CD4-positive, alpha-beta T cell treated with Interleukin-2 at 100 ng/mL for 4 hours (primary cell): ENCODE results near the gene AQR.
"Not testable (repeated sequence)": the region's sequence is repeated elsewhere in the genome, so short reads cannot be mapped to it uniquely, and the experiment has no call there.

Experiments used
- DNase-seq: peaks from one replicate; pipeline ENCODE4 v3.0.0-alpha.2; 2020; ENCODE audit warnings: low spot score

Gene AQR

GRCh38 chr15:34969340-34970097 lies at the start of gene AQR:
Gene AQR (minus strand): TSS chr15:34969742. CDS start chr15:34969613, 129 bp downstream.
- peak; percentile 94 for DNase-seq

GRCh38 chr15:35014241-35014640 lies 44.7 kb upstream of the AQR start:
- no peak for DNase-seq

- DNase-seq, result no peak
These were observed 43.8 kb upstream of the AQR start for GRCh38 chr15:35013370-35013769.

GRCh38 chr15:35007397-35007796 lies 37.9 kb upstream of the AQR start:
- no peak for DNase-seq

GRCh38 chr15:35005933-35006332 lies 36.4 kb upstream of the AQR start:
- DNase-seq, result no peak

GRCh38 chr15:35003928-35004327 lies 34.4 kb upstream of the AQR start:
- DNase-seq, result no peak

GRCh38 chr15:35000511-35000910 lies 31.0 kb upstream of the AQR start:
- DNase-seq, result no peak

- no peak for DNase-seq
These were observed 30.4 kb upstream of the AQR start for GRCh38 chr15:34999906-35000305.

- no peak for DNase-seq
These were observed 25.4 kb upstream of the AQR start for GRCh38 chr15:34994925-34995324.

- no peak for DNase-seq
These were observed 24.3 kb upstream of the AQR start for GRCh38 chr15:34993877-34994276.

- DNase-seq, result no peak
These were observed 23.9 kb upstream of the AQR start for GRCh38 chr15:34993412-34993811.

GRCh38 chr15:34988027-34988902 lies 18.7 kb upstream of the AQR start, which contains the start of gene ZNF770:
Gene ZNF770 (minus strand): TSS chr15:34988287. CDS start chr15:34983434, 4,853 bp downstream.
- peak; percentile 88 for DNase-seq

GRCh38 chr15:34987609-34988026 lies 18.1 kb upstream of the AQR start:
- DNase-seq, result no peak

GRCh38 chr15:34986771-34987480 lies 17.4 kb upstream of the AQR start:
- no peak for DNase-seq

- no peak for DNase-seq
These were observed 16.8 kb upstream of the AQR start for GRCh38 chr15:34986326-34986725.

GRCh38 chr15:34984889-34985630 lies 15.5 kb upstream of the AQR start:
- DNase-seq, result peak; percentile 43

- no peak for DNase-seq
These were observed 7.2 kb upstream of the AQR start for GRCh38 chr15:34976743-34977142.

- DNase-seq, result no peak
These were observed 6.5 kb upstream of the AQR start for GRCh38 chr15:34976073-34976472.

- no peak for DNase-seq
These were observed 4.0 kb upstream of the AQR start for GRCh38 chr15:34973512-34973911.

- DNase-seq, result not testable (repeated sequence)
These were observed 629 bp upstream of the AQR start for GRCh38 chr15:34970098-34970643.

GRCh38 chr15:34964277-34964676 lies 5.3 kb downstream of the AQR start:
- no peak for DNase-seq
